GM21423 (cell line): ENCODE results near the gene SCN3B.

Source experiments
- ATAC-seq: cut with Tn5 transposase; IDR thresholded peaks from one replicate; pipeline ENCODE4 v1.9.1; 2021; ENCODE audit warnings: mild to moderate bottlenecking, moderate library complexity; ENCODE audit not compliant: unreplicated experiment

The SCN3B gene

GRCh38 chr11:123654566-123655081 lies at the start of gene SCN3B:
Gene SCN3B, minus strand, starts transcription at chr11:123654624. Its CDS starts 823 bp downstream, at chr11:123653801.
- no peak for ATAC-seq

GRCh38 chr11:123702696-123703095 lies 48.3 kb upstream of the SCN3B start:
- ATAC-seq, result no peak

GRCh38 chr11:123702139-123702538 lies 47.7 kb upstream of the SCN3B start:
- ATAC-seq, result peak; percentile 59

GRCh38 chr11:123700772-123701171 lies 46.3 kb upstream of the SCN3B start:
- ATAC-seq, result no peak

- ATAC-seq, result no peak
Observed at GRCh38 chr11:123698546-123699127, 44.2 kb upstream of the SCN3B start.

GRCh38 chr11:123696183-123696582 lies 41.8 kb upstream of the SCN3B start:
- no peak for ATAC-seq

GRCh38 chr11:123695231-123695630 lies 40.8 kb upstream of the SCN3B start:
- no peak for ATAC-seq

GRCh38 chr11:123694551-123694950 lies 40.1 kb upstream of the SCN3B start:
- no peak for ATAC-seq

- ATAC-seq, result no peak
Observed at GRCh38 chr11:123692961-123693360, 38.5 kb upstream of the SCN3B start.

GRCh38 chr11:123690485-123690884 lies 36.1 kb upstream of the SCN3B start:
- no peak for ATAC-seq

- no peak for ATAC-seq
Observed at GRCh38 chr11:123684601-123685000, 30.2 kb upstream of the SCN3B start.

GRCh38 chr11:123683428-123684170 lies 29.2 kb upstream of the SCN3B start:
- no peak for ATAC-seq

- no peak for ATAC-seq
Observed at GRCh38 chr11:123682696-123683410, 28.4 kb upstream of the SCN3B start.

GRCh38 chr11:123681030-123681429 lies 26.6 kb upstream of the SCN3B start:
- no peak for ATAC-seq

- no peak for ATAC-seq
Observed at GRCh38 chr11:123678246-123678645, 23.8 kb upstream of the SCN3B start.

- ATAC-seq, result no peak
Observed at GRCh38 chr11:123677510-123677909, 23.1 kb upstream of the SCN3B start.

- no peak for ATAC-seq
Observed at GRCh38 chr11:123674297-123674696, 19.9 kb upstream of the SCN3B start.

- no peak for ATAC-seq
Observed at GRCh38 chr11:123672568-123672967, 18.1 kb upstream of the SCN3B start.

- no peak for ATAC-seq
Observed at GRCh38 chr11:123671534-123671933, 17.1 kb upstream of the SCN3B start.

- no peak for ATAC-seq
Observed at GRCh38 chr11:123670081-123670480, 15.7 kb upstream of the SCN3B start.

GRCh38 chr11:123665306-123665705 lies 10.9 kb upstream of the SCN3B start:
- no peak for ATAC-seq

- peak; percentile 91 for ATAC-seq
Observed at GRCh38 chr11:123659965-123660364, 5.5 kb upstream of the SCN3B start.
